ENCODE results near the gene CDR2. TPM values are rescaled to one million over a fixed set of nuclear protein-coding genes. Genes with fewer than 3 reads are reported as not detected.
"Not testable (repeated sequence)": the region's sequence is repeated elsewhere in the genome, so short reads cannot be mapped to it uniquely, and the experiment has no call there.

Gene CDR2
- polyA plus RNA-seq, 3 donors = 33.3 to 35.0 (median 34.3) TPM

DNA sequence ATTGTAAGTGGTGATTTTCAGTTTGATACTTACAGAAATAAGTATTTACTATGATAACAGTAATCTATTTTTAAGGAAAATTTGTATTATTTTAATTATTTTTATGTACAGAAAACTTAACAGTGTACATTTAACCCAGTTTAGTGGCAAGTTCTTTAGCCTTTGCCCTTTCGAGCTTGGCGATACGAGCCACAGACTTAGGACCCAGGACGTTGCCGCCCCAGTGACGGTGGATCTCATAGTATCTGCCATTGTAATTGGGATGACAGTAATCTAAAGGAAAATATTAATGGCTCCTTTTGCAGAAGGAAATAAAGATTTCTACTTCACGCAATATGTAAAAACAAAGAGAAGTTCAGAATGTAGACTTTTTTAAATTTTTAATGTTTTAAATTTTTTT lies 5.2 kb upstream of the CDR2 start:
- no peak for DNase-seq (ENCODE audit: low read depth in 3 of 3, low spot score in 2 of 3)

DNA sequence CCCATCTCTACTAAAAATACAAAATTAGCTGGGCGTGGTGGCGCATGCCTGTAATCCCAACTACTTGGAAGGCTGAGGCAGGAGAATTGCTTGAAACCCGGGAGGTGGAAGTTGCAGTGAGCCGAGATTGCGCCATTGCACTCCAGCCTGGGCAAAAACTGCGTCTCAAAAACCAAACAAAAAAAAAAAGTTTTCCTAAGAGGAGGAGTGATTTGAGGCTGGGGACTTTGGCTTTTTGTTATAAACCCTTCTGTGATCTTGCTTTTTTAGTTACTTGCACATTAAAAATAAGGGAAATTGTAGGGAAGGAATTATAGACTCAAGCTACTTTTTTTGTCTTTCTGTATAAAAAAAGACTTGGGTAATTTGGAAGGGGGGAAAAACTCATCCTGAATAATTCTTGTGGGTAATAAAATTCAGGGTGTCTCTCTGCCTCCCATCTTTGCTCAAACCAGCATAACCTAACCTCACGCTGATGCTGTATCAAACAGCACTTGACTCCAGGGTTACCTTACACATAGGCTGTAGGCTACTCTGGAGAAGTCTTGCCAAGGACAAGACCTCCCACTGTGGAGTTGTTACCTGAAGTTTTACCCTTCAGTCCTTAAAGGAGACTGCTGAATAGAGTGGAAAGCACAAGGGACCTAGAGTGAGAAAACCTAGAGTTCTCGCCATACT lies 1.7 kb upstream of the CDR2 start:
- DNase-seq (ENCODE audit: low read depth in 3 of 3, low spot score in 2 of 3) = no peak

DNA sequence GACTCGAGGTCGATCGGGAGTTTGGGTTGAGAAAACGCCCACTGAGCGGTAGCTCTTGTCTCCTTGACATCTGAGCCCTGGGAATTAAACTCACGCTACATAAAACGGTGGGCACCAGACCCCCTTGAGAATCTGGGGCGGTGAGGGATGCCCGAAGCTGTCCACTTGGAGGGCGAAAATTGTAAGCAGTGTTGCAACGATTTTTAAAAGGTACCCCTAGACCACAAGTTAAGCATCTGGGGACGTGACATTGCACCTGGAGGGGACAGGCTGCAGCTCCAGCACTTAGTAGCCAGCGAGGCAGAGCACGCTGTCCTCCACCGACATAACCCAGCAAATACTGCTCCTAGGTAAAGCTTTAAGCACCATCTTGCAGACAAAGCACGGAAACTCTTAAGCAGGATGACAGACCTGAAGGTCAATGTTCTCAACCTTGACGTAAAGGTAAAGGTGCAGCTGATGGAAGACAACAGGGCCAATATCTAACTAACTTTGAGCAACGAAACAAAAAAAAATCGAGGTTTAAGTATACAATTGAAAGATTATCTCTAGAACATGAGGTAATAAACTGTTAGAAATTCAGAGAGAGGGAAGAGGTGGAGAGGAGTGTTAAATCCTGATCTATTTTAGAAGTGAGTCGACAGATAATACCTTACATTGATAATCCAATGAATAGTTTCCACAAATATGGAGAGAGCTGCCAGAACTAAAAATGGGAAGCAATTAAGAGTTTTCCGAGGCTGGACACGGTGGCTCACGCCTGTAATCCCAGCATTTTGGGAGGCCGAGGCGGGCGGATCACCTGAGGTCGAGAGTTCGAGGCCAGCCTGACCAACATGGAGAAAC lies 921 bp upstream of the CDR2 start:
- no peak for DNase-seq (ENCODE audit: low read depth in 3 of 3, low spot score in 2 of 3)

DNA sequence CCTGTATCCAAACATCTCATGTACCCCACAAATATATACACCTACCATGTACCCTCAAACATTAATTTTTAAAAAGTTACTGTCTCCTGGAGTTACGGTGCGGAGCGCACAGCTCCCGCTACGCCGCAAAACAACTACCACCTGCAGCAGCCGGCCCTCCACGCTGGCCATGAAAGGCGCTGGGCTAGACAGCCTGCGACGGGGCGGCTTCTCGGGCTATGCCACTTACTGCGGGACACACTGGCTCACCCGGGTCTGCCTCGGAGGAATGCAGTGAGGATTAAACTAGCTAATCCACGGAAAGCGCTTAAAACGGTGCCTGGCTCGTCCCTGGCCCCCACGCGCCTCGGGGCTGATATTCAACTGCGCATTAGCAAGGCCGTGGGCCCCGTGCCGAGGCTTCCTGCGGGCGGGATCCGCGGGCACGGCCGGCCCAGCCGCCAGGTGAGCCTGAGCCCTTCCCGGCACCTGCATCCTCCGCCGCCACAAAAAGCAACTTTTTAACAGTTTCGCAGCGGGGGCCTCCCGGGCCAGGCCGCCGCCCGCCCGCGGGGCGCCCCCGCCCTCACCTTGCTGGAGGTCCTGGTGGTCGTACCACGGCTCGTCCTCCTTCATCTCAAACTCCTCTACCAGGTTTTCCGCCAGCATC lies 633 bp downstream of the CDR2 start:
- no peak for DNase-seq (ENCODE audit: low read depth in 3 of 3, low spot score in 2 of 3)

DNA sequence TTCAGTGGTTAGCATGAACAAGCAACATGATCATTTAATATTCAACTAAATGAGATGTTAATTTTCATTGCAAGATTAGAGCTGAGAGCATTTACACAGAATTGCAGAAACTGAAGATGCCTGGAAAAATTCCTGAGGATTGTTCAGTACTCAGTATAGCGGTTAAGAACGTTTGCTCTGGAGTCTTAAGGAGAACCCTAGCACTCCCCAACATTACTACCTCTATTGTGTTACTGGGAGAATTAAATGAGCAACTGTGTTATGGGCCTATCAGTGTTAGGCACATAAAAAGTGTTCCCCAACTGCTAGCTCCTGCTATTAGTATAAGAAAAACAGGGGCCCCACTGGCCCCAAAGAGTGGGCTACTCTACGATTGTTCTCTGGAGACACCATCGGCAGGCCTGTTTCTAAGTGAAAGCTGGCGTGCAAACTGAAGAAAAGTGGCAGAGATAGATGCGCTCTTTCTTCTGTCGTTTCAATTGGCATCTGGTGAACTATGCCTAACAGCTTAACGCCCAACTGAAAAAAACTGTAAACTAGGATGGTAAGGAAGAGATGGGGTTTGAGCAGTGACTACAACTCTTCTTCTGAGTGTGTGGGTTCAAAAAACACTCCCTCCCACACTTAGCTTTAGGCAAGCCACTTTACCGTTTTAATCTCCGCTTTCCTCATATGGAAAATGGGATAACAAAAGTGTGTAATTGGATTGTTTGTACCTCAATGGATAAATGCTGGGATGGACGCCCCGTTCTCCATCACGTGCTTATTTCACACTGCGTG lies 1.3 kb downstream of the CDR2 start:
- no peak for DNase-seq (ENCODE audit: low read depth in 3 of 3, low spot score in 2 of 3)

DNA sequence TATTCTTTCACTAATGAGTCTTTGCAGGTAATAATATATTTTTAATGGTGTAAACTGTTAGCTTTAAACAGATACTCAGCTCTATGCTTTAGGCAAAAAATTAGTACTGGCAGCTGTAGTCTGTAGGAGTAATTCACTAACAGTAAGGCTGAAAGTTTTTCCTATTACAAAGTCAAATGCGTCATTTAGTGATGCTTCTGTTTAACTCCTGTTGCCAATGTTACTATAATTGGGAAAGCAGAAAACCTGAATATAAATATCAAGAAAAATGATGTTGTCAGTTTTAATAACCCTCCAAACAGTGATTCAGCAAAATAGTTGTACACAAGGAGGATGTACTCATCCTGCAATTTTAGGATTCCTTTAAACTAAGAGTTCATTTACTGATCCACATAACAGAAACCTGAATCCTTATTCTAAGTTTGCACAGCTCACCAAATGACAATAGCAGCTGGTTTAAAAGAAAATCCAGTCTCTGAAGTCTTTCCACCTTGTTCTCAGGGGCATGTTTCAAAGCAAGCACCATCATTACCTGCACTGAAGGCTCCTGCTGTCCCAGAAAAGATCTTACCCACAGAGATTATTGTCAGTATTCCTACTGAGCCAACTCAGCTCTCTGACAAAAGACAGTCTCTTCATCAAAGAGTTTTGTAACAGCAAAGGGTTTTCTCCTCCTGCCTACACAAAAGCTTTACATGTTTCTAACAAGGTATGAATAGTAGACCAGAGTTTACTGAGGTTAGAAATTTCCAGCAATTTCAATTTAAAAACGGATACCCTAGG lies 4.2 kb downstream of the CDR2 start:
- DNase-seq (ENCODE audit: low read depth in 3 of 3, low spot score in 2 of 3) = no peak

DNA sequence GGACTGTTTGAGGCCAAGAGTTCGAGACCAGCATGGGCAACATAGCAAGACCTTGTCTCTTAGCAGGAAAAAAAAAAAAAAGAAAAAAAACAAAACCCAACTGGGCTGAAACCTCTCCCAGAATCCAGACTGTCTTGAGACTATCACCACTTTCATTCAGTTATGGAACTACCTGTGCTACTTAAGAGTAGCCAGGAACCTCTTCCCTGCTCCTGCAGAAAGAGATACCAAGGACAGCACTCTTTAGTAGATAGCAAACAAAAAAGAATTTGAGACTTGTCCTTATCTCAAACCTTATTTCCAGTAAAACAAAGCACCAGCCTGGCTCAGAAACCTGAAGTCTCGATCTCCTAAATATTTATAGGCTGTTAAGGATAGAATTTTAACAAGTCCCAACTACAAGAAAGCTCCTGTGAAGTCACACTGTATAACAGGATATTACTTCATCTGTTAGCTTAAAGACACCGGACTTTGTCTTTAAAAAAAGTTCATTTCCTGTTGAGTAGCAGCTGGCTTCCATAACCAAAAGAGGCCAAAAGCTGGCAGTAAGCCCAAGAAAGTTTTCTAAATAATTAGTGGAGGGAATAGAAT lies 5.1 kb downstream of the CDR2 start:
- no peak for DNase-seq (ENCODE audit: low read depth in 3 of 3, low spot score in 2 of 3)

DNA sequence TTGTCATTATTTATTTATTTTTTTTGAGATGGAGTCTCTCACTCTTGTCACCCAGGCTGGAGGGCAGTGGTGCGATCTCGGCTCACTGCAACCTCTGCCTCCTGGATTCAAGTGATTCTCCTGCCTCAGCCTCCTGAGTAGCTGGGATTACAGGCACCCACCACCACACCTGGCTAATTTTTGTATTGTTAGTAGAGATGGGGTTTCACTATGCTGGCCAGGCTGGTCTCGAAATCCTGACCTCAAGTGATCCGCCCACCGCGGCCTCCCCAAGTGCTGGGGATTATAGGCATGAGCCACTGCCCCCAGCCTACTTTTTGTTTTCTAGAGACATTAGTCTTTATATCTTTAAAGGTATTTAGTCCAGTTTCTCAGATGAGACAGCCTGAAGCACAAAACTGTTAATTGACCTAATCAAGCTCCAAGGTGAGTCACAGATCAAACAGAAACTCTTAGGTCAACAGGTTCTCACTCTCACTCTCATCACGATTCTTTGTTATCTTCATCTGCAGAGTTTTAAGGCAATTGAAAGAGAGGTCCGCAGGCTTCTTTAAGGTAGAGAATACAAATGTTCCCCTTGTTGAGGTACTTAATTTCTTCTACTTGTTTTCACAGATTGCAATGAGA lies 6.1 kb downstream of the CDR2 start:
- DNase-seq (ENCODE audit: low read depth in 3 of 3, low spot score in 2 of 3) = not testable (repeated sequence)

DNA sequence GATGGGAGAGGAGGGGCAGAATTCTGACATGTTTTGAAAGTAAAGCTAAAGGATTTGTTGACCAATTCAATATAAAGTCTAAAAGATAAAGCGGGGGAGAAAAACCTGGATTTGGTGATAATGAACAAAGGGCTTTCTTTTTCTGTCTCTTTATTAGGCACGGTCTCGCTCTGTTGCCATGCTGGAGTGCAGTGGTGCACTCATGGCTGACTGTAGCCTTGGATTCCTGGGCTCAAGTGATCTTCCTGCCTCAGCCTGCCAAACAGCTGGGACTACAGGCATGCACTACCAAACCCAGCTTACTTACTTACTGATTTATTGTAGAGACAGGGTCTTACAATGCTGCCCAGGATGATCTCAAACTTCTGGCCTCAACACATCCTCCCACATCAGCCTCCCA lies 7.5 kb downstream of the CDR2 start:
- no peak for DNase-seq (ENCODE audit: low read depth in 3 of 3, low spot score in 2 of 3)

DNA sequence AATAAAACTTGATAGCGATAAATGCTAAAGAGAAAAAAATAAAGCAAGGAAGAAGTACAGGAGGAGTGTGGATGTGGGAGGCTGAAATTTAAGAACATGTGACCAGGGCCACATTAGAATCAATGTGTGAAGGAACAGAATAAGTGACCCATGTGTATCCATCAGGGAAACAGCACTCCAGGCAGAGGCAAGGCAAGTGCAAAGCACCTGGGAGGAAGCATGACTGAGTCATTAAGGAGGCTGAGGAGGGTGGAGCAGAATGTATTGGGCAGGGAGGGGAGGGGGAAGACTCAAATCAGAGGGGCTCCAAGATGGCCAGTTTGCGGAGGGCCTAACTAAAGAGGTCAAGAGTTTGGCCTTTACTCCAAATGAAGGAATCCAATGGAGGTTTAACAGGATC lies 8.0 kb downstream of the CDR2 start:
- no peak for DNase-seq (ENCODE audit: low read depth in 3 of 3, low spot score in 2 of 3)

DNA sequence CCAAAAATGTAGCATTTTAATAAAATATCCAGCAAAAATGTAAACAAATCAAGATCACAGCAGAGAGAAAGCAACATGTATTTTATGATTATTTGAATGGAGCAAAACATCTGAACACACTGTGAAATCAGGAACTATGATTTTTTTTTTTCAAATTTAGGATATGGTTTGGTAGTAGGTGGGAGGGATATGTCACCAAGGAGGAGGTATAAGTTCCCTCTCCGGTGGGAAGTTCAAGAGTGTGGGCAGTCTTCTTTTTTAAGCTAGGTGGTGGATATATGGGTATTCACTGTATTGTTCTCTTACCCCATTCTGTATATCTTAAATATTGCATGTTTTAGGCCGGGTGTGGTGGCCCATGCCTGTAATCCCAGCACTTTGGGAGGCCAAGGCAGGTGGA lies 10.2 kb downstream of the CDR2 start:
- no peak for DNase-seq (ENCODE audit: low read depth in 3 of 3, low spot score in 2 of 3)

DNA sequence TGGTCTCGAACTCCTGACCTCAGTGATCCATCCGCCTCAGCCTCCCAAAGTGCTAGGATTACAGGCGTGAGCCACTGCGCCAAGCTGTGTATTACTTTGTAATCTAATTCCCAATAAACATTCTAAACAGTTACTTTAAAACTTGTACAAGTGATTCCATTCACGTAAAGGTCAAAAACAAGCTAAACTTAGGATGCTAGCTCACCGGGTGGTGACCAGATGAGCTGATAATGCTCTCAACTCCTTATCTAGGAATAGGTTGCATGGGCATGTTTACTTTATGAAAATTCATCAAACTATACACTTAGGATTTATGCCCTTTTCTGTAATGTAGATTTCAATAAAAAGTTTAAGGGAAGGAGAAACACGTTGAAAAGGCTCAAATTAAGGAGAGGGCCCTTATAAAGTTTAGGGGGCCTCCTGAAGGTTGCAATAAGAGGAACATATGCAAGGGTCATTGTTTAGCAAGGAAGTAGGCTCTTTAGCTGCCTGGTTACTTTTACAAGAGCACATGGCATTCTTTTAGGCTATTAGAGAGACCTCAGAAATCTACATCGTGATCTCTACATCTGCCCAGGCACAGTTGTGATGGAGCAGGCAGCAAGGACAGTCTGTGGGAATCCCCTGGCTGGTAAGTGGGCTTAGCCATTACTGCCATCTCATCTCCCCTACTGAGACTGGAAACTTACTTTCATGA lies 13.3 kb downstream of the CDR2 start:
- DNase-seq (ENCODE audit: low read depth in 3 of 3, low spot score in 2 of 3) = no peak

DNA sequence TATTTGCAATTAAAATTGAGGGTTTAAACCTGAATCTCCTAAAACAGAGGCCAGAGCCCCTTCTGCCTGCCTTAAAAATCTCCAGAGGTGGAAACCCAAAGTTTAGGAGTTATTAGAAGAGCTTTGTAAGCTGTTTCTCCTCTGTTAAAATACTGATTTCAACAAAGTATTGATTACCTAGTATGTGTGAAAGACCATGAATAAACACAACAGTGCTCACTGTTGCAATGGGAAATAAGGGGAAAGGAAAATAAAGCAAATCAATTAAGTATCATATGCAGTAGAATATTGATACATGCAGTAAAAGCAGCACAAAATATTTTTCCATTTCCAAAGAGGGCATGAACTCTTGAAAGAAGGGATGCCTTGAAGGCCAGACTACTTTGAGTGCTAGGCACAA lies 14.7 kb downstream of the CDR2 start:
- DNase-seq (ENCODE audit: low read depth in 3 of 3, low spot score in 2 of 3) = no peak

DNA sequence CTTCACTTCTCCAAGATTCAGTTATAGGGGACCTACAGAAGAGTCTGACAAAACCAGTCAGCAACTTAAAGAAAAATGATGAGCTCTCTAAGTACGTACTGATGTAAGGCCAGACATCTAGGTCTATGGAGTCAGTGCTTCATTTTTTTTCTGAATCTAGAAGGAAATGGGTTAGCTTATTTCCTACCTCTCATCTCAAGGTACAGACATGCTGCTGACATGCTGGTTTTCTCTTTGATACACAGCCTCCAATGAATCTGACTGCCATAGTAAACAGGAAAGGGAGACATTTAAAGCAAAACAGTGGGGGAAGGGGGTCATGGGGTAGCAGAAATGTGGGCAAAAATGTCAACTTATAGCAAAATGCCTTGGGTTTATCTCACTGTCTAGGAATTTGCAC lies 16.4 kb downstream of the CDR2 start:
- DNase-seq (ENCODE audit: low read depth in 3 of 3, low spot score in 2 of 3) = no peak

DNA sequence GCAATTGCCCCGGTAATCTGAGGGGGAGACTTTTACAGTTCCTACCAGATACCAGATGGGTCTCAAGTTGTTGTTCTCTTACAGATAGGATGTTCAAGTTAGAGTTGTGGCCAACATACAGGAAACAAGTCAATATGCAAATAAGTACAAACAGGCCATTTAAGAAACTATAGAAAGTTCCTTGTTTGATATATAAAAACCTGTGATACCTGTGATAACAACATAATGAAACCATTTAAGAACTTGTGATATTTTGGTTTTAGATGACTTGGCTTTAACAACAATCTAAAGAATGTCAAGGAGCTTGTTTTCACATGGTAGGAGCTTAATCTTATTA lies 16.8 kb downstream of the CDR2 start:
- no peak for DNase-seq (ENCODE audit: low read depth in 3 of 3, low spot score in 2 of 3)

DNA sequence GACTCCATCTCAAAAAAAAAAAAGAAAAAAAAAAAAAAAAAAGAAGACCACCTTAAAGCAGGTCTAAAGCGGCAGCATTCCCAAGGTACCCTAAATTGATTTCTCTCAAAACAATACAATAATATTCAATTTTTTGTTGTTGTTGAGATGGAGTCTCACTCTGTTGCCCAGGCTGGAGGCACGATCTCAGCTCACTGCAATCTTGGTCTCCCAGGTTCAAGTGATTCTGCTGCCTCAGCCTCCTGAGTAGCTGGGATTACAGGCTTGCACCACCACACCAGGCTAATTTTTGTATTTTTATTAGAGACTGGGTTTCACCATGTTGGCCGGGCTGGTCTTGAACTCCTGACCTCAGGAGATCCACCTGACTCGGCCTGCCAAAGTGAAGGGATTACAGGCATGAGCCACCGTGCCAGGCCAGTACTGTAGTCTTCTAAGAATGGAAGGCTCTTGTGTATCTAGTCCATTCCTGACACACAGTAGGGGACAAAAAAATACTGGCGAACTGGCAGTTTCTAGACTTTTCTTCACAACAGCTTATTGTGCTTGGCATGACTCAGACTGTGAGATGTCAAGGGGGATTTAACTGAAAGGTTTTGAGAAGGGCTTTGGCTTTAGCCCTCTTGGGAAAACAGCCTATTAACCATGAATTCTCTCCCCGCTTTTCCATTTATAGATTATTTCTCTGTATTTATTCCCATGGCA lies 17.3 kb downstream of the CDR2 start:
- DNase-seq (ENCODE audit: low read depth in 3 of 3, low spot score in 2 of 3) = no peak

DNA sequence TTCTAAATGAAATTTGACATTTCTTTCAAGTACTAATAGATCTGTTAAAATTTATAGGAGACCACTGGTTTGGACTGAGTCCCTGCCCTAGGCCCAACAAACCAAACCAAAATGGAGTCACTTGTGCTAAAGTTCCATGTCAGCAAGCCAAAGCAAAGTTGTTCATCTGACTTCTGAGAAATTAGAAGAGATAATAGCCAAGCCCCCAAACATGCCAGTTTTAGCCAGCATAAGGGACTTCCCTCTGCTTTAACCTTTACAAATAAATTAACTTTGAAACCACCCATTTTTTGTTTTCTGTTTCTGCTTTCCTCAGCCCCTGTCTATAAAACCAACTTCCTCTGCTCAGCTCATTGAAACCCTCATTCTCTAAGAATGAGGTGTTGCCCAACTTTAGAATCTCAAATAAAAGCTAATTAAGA lies 18.9 kb downstream of the CDR2 start:
- DNase-seq (ENCODE audit: low read depth in 3 of 3, low spot score in 2 of 3) = no peak

DNA sequence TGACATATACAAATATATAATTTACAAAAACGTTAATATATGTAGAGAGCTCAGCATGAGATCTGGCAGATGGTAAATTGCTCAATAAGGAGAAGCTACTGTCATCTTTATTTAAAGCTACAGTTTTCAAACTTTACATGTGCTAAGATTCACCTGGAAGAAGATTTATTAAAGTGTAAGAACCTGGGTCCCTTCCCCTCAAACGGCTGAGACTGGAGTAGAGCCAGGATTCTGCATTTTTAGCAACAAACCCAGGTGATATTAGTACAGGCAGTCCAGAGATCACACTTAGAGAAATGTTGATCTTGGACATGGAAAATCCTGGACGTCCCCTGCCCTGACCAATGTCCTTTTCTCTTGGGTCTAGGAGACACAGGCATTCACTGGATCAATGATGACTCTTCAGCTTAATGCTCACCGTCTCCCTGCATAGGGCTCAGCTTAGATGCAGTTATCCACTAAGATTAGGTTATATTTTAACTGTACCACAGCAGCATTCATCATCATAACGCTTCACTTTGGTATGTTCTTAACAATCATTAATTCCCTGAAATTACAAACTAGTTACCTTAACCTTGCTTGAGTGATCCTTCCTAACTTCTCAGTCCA lies 20.4 kb downstream of the CDR2 start:
- DNase-seq (ENCODE audit: low read depth in 3 of 3, low spot score in 2 of 3) = no peak
